GM10847 (cell line): ENCODE measurements around the gene KIRREL3.

Experiments
- POLR2A ChIP-seq: IDR thresholded peaks from 2 replicates; pipeline ENCODE4 v1.6.1; 2011; ENCODE audit not compliant: insufficient read length; ENCODE audit errors: extremely low read depth

KIRREL3 gene

GRCh38 chr11:126423743-126424142 lies 576.8 kb downstream of the KIRREL3 start:
- no peak for TF ChIP-seq POLR2A

DNA sequence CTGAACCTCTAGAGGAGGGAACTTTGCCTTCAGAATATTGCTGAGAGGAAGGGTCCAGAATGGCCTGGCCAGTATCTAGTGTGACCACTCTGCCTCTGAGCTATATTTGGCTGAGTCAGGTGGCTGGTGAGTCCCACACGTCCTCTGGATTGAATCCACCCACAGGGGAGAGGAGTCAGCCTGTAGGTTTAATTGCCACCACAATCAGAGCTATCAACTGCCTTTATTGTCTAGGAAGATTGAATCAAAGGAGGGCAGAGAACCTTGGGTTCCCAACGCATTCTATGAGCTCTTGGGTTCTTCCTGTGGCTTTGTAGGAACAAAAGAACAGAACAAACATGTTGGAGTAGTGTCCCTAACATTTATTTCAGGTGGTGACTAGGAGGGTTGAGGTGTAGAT lies 577.4 kb downstream of the KIRREL3 start:
- no peak for TF ChIP-seq POLR2A

- no peak for TF ChIP-seq POLR2A
Measured at GRCh38 chr11:126422446-126422845, 578.1 kb downstream of the KIRREL3 start.

DNA sequence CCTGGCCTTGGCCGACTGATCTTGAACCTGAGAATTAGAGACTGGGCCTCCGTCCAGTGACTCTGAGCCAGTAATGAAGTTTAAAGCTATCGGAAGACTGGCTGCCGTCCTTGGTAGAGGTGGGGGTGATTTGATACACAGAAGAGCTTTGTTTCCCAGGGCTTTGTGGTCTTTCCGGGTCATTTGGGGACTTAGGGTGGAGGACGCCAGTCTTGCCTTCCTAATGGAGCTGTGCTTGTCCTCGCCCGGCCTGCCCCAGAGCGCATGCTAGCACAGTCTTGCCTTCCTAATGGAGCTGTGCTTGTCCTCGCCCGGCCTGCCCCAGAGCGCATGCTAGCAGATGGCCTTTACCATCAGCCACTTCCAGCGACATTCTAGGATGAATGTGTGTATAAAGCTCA lies 579.3 kb downstream of the KIRREL3 start:
- TF ChIP-seq POLR2A, result no peak

GRCh38 chr11:126420698-126421256 lies 579.8 kb downstream of the KIRREL3 start:
- no peak for TF ChIP-seq POLR2A

DNA sequence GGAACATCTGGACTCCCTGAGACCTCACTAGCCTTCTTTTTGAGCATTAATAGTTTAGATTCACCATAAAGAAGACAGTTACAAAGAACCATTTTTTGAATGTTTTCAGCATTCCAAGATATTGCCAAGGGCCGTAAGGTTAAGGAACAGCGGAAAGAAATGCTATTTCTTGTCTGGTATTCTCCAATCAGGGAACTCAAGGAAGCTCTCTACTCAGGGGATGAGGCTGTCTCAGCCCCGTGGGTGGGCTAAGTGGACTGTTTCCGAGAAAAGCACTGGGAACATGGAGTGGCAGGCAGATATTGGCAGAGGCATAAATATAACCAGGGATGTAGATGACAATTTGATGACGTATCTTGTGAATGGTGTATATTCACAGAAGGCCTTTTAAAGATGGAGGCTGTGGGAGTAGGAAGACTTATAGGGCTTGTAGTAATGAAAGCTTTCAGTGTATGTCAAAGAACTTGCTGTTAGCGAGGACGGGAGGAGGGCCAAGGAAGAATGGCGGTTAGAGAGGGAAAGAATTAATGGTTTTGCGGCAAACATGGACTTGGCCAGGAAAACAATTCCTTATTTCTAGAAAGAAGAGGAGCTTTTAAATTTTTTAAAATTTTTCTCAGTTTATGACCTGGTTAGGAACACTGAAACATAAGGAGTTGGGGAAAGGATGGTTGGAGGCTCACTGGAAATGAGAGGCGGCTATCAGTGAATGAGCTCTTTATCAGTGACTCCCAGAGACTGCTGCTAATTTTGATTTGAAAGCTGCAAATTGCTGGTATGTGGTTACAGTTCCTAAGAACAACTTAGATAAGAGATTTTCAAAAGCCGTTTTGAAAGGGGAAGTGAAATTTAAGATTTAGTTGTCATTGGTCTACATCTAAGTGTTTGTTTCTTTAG lies 580.5 kb downstream of the KIRREL3 start:
- TF ChIP-seq POLR2A, result no peak

- TF ChIP-seq POLR2A, result no peak
Measured at GRCh38 chr11:126418887-126419286, 581.7 kb downstream of the KIRREL3 start.

GRCh38 chr11:126417091-126417862 lies 583.3 kb downstream of the KIRREL3 start:
- TF ChIP-seq POLR2A, result no peak

DNA sequence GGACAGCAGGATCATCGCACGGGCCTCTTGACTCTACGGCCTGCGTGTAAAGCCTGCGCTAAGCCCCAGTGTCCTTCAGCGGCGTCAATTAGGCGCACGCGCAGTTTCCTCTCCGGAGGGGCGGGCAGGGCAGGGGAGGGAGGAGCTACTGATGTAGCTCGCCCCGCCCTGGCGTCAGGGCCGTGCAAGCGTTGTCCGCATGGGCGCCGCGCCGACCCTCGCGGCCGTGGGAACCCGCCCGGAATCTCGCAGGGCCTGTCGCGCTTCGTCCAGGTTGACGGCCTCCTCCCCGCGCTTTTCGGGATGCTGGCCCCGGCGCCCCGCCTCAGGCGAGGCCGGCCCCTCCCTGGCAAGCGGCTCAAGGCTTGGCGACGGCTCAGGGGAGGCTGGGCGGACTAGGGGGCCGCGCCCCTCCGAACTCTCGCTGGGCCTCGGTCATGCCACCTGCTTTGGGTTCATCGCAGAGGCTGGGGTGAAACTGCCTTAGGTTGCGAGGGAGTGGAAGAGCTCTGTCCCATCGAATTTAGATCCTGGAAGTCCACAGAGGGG lies 584.0 kb downstream of the KIRREL3 start:
- TF ChIP-seq POLR2A, result no peak

DNA sequence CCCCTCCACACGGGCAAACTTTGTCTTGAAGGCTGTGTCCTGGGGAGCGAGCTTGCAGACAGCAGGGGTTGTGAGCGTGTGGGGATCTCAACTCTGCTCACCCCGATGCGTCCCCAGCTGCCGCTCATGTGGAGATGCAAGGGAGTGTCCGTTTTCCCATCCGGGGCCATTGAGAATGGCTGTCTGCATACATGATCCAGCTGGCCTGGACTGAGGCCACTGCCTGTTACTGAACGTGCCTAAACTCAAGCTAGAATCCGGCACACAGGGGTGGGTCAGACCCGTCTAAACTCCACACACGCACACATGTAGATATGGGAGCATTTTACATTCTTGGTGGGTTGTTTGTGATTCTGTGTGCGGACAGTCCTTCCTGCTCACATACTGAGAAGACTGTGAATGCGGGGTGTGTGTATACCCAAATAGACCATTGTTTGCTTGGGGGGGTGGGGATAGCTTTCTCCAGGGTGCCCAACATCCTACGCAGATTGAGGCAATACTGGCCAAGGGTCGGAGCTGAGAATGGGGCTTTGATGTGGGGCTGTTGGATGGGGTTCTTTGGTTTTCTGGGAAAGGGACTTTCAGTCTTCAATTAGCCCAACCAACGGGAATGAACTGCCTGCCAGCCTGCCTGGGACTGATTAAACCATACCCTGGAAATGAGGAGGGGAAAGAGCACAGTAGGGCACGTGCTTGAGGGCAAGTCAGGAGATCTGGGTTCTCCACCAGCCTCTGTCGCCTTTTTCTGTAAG lies 584.7 kb downstream of the KIRREL3 start:
- TF ChIP-seq POLR2A, result no peak

DNA sequence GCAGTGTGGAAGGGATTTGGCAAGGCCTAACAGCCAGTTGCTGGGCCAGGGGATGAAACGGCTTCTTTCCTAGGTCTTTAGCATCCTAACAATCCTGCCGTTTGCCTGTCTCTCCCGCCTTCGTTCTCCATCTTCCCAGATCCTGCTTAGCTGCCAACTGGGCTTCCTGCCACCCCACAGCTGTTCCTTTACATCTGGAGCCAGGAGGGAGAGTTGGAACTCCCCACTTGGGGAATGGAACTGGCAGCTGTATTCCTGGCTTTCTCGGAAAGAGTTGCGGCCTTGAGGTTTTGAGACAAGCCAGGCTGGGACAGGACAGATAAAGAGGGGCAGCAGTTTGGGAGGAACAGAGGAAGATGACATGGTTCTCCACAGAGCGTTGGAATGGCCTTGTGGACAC lies 585.4 kb downstream of the KIRREL3 start:
- no peak for TF ChIP-seq POLR2A

DNA sequence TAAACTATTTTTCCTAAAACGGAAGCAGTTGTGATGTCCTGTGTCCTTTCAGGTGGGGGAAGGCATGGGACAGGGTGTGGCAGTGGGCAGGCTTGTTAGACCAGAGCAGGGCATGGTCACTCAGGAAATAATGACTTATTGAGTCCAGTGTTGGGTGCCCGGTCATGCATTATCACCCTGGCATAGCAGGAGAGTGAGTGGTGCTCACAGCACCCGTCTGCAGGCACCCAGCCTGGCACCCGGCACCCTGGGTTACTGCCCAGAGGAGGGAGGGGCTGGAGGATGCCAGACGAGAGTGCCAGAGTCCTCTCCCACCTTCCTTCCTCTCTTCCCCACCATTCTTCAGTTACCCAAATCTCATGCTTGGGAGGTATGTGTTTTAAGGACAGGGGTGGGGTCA lies 586.0 kb downstream of the KIRREL3 start:
- TF ChIP-seq POLR2A, result no peak

GRCh38 chr11:126413843-126414405 lies 586.6 kb downstream of the KIRREL3 start:
- no peak for TF ChIP-seq POLR2A

DNA sequence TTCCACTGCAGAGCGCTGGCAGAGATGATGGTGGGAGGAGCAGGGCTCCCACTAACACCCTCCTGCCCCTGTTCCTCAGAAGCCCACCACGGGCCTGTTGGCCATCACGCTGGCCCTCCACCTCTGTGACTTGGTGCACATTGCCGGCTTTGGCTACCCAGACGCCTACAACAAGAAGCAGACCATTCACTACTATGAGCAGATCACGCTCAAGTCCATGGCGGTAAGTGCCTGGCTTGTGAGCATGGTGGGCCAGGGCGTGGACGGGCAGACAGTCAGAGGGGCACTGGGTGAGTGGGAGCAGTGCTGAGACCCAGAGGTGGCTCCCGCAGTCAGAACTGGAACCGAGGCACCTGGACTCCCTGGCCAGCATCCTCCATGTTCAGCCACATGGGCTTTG lies 587.1 kb downstream of the KIRREL3 start:
- TF ChIP-seq POLR2A, result no peak

DNA sequence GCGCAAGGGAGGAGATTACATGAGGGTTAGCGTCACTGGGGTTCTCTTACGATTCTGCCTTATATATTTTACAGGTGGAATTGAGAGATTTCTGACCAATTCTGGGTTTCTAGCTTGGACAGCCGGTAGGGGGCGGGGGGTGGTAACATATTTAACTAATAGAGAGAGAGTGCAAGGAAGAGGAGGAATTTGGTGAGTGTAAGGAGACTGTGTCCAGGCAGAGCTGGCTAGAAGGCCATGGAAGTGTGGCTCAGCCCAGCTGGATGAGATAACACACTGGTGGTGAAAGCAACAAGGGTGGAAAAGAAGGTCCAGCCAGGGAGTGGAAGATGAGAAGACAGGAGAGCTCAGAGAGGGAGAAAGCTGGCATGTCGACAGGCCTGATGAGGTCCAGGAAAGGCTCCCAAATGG lies 588.6 kb downstream of the KIRREL3 start:
- no peak for TF ChIP-seq POLR2A
